H9 (cell line): ENCODE results near the gene SMURF1. TPM values are rescaled to one million over a fixed set of nuclear protein-coding genes. Genes with fewer than 3 reads are reported as not detected.

Experiments used
- DNase-seq: peaks from one replicate; pipeline ENCODE4 v3.0.0-alpha.2; 2017
- H2AFZ ChIP-seq: one replicate; pipeline ENCODE4 v1.6.1; 2013; ENCODE audit warnings: mild to moderate bottlenecking, low read length, control low read depth, moderate library complexity
- H2AK5ac ChIP-seq: 2 replicates; pipeline ENCODE4 v1.6.1; 2013; ENCODE audit warnings: low read length, control low read depth, mixed read lengths; ENCODE audit not compliant: insufficient read length
- H2BK120ac ChIP-seq: one replicate; pipeline ENCODE4 v1.6.1; 2013; ENCODE audit warnings: low read depth, mild to moderate bottlenecking, low read length, control low read depth, inconsistent platforms; ENCODE audit not compliant: poor library complexity, severe bottlenecking
- H2BK12ac ChIP-seq: 2 replicates; pipeline ENCODE4 v1.6.1; 2013; ENCODE audit warnings: low read length, control low read depth, mixed read lengths, low read depth; ENCODE audit not compliant: insufficient read length
- H2BK15ac ChIP-seq: 2 replicates; pipeline ENCODE4 v1.6.1; 2013; ENCODE audit warnings: low read depth, low read length, control low read depth
- H2BK20ac ChIP-seq: one replicate; pipeline ENCODE4 v1.6.1; 2013; ENCODE audit warnings: low read depth, mild to moderate bottlenecking, low read length, control low read depth, inconsistent platforms; ENCODE audit not compliant: poor library complexity, severe bottlenecking
- H2BK5ac ChIP-seq: 2 replicates; pipeline ENCODE4 v1.6.1; 2013; ENCODE audit warnings: low read length, control low read depth, mixed read lengths; ENCODE audit not compliant: insufficient read length
- H3K14ac ChIP-seq: 2 replicates; pipeline ENCODE4 v1.6.1; 2013; ENCODE audit warnings: low read length, control low read depth; ENCODE audit not compliant: insufficient read depth
- H3K18ac ChIP-seq: 2 replicates; pipeline ENCODE4 v1.6.1; 2013; ENCODE audit warnings: low read depth, mild to moderate bottlenecking, mixed read lengths, low read length, control low read depth; ENCODE audit not compliant: insufficient read length
- H3K23ac ChIP-seq: 2 replicates; pipeline ENCODE4 v1.6.1; 2013; ENCODE audit warnings: low read length, control low read depth, mixed read lengths, low read depth; ENCODE audit not compliant: insufficient read length
- H3K23me2 ChIP-seq: 2 replicates; pipeline ENCODE4 v1.6.1; 2013; ENCODE audit warnings: low read depth, mild to moderate bottlenecking, mixed read lengths, low read length, control low read depth; ENCODE audit not compliant: insufficient read length, poor library complexity, severe bottlenecking
- H3K27ac ChIP-seq: 2 replicates; pipeline ENCODE4 v1.5.1; 2013; ENCODE audit warnings: low read length, control low read depth, mixed read lengths, low read depth; ENCODE audit not compliant: insufficient read length
- H3K27me3 ChIP-seq: 2 replicates; pipeline ENCODE4 v1.6.1; 2013; ENCODE audit warnings: low read length, control low read depth, inconsistent platforms; ENCODE audit not compliant: insufficient read depth
- H3K4ac ChIP-seq: 2 replicates; pipeline ENCODE4 v1.6.1; 2013; ENCODE audit warnings: low read depth, mild to moderate bottlenecking, control low read depth, inconsistent platforms, low read length, moderate library complexity
- H3K4me1 ChIP-seq: 2 replicates; pipeline ENCODE4 v1.6.1; 2013; ENCODE audit warnings: low read length, control low read depth, inconsistent platforms; ENCODE audit not compliant: insufficient read depth
- H3K4me2 ChIP-seq: 2 replicates; pipeline ENCODE4 v1.6.1; 2013; ENCODE audit warnings: low read length, control low read depth, mixed read lengths; ENCODE audit not compliant: insufficient read length, insufficient read depth
- H3K56ac ChIP-seq: 2 replicates; pipeline ENCODE4 v1.6.1; 2013; ENCODE audit warnings: low read depth, mild to moderate bottlenecking, mixed read lengths, low read length, control low read depth; ENCODE audit not compliant: insufficient read length
- H3K79me1 ChIP-seq: 2 replicates; pipeline ENCODE4 v1.6.1; 2013; ENCODE audit warnings: low read depth, mild to moderate bottlenecking, moderate library complexity, low read length, control low read depth, inconsistent platforms; ENCODE audit not compliant: insufficient read depth, poor library complexity, severe bottlenecking
- H3K79me2 ChIP-seq: 2 replicates; pipeline ENCODE4 v1.6.1; 2013; ENCODE audit warnings: low read length, control low read depth, inconsistent platforms; ENCODE audit not compliant: insufficient read depth
- H3K9ac ChIP-seq: 2 replicates; pipeline ENCODE4 v1.6.1; 2013; ENCODE audit warnings: low read length, control low read depth, mixed read lengths; ENCODE audit not compliant: insufficient read length; ENCODE audit errors: extremely low read depth
- H3K9me3 ChIP-seq: one replicate; pipeline ENCODE4 v1.6.1; 2013; ENCODE audit warnings: low read depth, low read length, inconsistent platforms; ENCODE audit not compliant: control insufficient read depth
- H3T11ph ChIP-seq: one replicate; pipeline ENCODE4 v1.6.1; 2013; ENCODE audit warnings: mild to moderate bottlenecking, low read length, control low read depth, inconsistent platforms
- H4K20me1 ChIP-seq: one replicate; pipeline ENCODE4 v1.6.1; 2013; ENCODE audit not compliant: control insufficient read depth, insufficient read length, insufficient read depth
- H4K5ac ChIP-seq: 2 replicates; pipeline ENCODE4 v1.6.1; 2013; ENCODE audit warnings: low read depth, mild to moderate bottlenecking, mixed read lengths, low read length, control low read depth; ENCODE audit not compliant: insufficient read length
- H4K8ac ChIP-seq: replicated peaks from 2 replicates; pipeline ENCODE4 v1.6.1; 2013; ENCODE audit warnings: low read length, control low read depth, mixed read lengths, low read depth; ENCODE audit not compliant: insufficient read length
- H4K91ac ChIP-seq: 2 replicates; pipeline ENCODE4 v1.6.1; 2013; ENCODE audit warnings: low read depth, mild to moderate bottlenecking, moderate library complexity, mixed read lengths, low read length, control low read depth; ENCODE audit not compliant: insufficient read length
- H3K27ac Mint-ChIP-seq, 3 experiments: 2 replicates in 2 of 3; 3 replicates in 1 of 3; pipeline ENCODE4 v1.8.0; 2020 to 2021; ENCODE audit warnings: mixed read lengths in 3 of 3, mild to moderate bottlenecking in 1 of 3, moderate library complexity in 1 of 3
- H3K27me3 Mint-ChIP-seq: 2 replicates; pipeline ENCODE4 v1.8.0; 2021; ENCODE audit warnings: low read depth, mild to moderate bottlenecking, moderate library complexity, mixed read lengths
- H3K36me3 Mint-ChIP-seq, 3 experiments: 2 replicates in 2 of 3; 3 replicates in 1 of 3; pipeline ENCODE4 v1.8.0; 2020 to 2021; ENCODE audit warnings: low read depth in 3 of 3, mixed read lengths in 3 of 3; ENCODE audit not compliant: insufficient read depth in 1 of 3
- H3K4me1 Mint-ChIP-seq, 2 experiments: 2 replicates each; pipeline ENCODE4 v1.8.0; 2020; ENCODE audit warnings: mixed read lengths in 2 of 2
- H3K4me3 Mint-ChIP-seq, 2 experiments: 2 replicates in 1 of 2; 3 replicates in 1 of 2; pipeline ENCODE4 v1.8.0; 2020 to 2021; ENCODE audit warnings: mild to moderate bottlenecking in 2 of 2, mixed read lengths in 2 of 2, moderate library complexity in 1 of 2
- H3K9me3 Mint-ChIP-seq, 2 experiments: 2 replicates in 1 of 2; 3 replicates in 1 of 2; pipeline ENCODE4 v1.8.0; 2020; ENCODE audit warnings: mild to moderate bottlenecking in 2 of 2, mixed read lengths in 2 of 2, moderate library complexity in 1 of 2
- CTCF ChIP-seq: fragments of 200-600 bp; sonication (generic); conservative IDR thresholded peaks from 3 replicates; pipeline ENCODE4 v1.8.0; 2021; ENCODE audit warnings: antibody characterized with exemption, mild to moderate bottlenecking
- total RNA-seq: library from RNA; stranded (reverse); gene quantifications from 2 replicates; pipeline ENCODE4 v1.2.1, GENCODE V29; 2021

SMURF1 gene
- total RNA-seq, 1 experiment from 2014 or later, result 29.4 TPM

- Histone ChIP-seq H4K91ac (no peak overlapping the region), H3K79me2 (peaks cover 22% of the 10 kb centered on the region; the same call in 1 of the 2 replicates), H3K9me3 (no peaks in the 10 kb centered on the region), H3K18ac (no peak overlapping the region), H4K8ac (no peak overlapping the region), H4K20me1 (no peaks in the 10 kb centered on the region), H3K14ac (no peak overlapping the region), H3K27me3 (no peaks in the 10 kb centered on the region), H3K23ac (no peak overlapping the region), H3K9ac (no peak overlapping the region), H2AFZ (no peak overlapping the region), H3K56ac (no peak overlapping the region), H2BK12ac (no peak overlapping the region), H3K4ac (no peak overlapping the region), H3K4me1 (0 out of 2 replicates have a peak, but pooled peaks cover 1% of the 10 kb centered on the region), H2BK20ac (no peak overlapping the region), H2BK15ac (no peak overlapping the region), H3K4me2 (no peak overlapping the region), H2AK5ac (no peak overlapping the region), H4K5ac (no peak overlapping the region), H3K79me1 (peaks cover 3% of the 10 kb centered on the region), H3T11ph (no peak overlapping the region), H3K23me2 (peaks cover 5% of the 10 kb centered on the region), H2BK5ac (no peak overlapping the region), H3K27ac (peak overlapping the region; percentile 51), H2BK120ac (no peak overlapping the region)
- DNase-seq, result no peak
- H3K9me3 Mint-ChIP-seq, result no peaks in the 10 kb centered on the region; a peak in 1 of 5 replicates
- H3K4me1 Mint-ChIP-seq, result peaks cover 45 to 48% of the 10 kb centered on the region in 2 experiments
- H3K36me3 Mint-ChIP-seq, result peaks cover 0 to 5% (median 4%) of the 10 kb centered on the region in 3 experiments; a peak in 4 of 7 replicates
- no peak overlapping the region for H3K4me3 Mint-ChIP-seq
- H3K27ac Mint-ChIP-seq, result peak overlapping the region in 2 of 3 experiments; percentile 14 to 66; a peak in 2 of 7 replicates
- no peak for TF ChIP-seq CTCF
- H3K27me3 Mint-ChIP-seq, result no peaks in the 10 kb centered on the region
These were observed 4.9 kb downstream of the SMURF1 start for GRCh38 chr7:99139036-99139435.
